ENCODE data around the gene TH.

The TH gene

GRCh38 chr11:2139123-2139521 is 32.5 kb downstream of the TH start, which contains the start of gene IGF2:
Gene IGF2 (minus strand): TSS chr11:2139389. CDS start chr11:2135523, 3,866 bp downstream.
- Histone ChIP-seq H2BK12ac (ENCODE audit: low read length in 2 of 2) (peak within 1 kb of the TSS in 1 of 2 experiments; percentile 81), H2AFZ (ENCODE audit: low read depth, low read length) (no peak within 1 kb of the TSS), H3K27me3 (ENCODE audit: control insufficient read depth in 1 of 2, insufficient read depth in 1 of 2, low read length in 2 of 2) (peaks cover 40 to 78% of the 10 kb centered on the region in 2 experiments), H3K18ac (ENCODE audit: low read depth in 1 of 2, low read length in 2 of 2) (peak within 1 kb of the TSS; percentile 43 to 75), H3K4ac (ENCODE audit: low read depth in 1 of 2, low read length in 2 of 2) (peak within 1 kb of the TSS in 1 of 2 experiments; percentile 41), H3K4me3 (ENCODE audit: insufficient read depth in 1 of 2, low read depth in 1 of 2, low read length in 2 of 2) (peak within 1 kb of the TSS in 1 of 2 experiments; percentile 63), H3K9me3 (ENCODE audit: control insufficient read depth, low read length) (no peaks in the 10 kb centered on the region), H3K9ac (ENCODE audit: low read length) (no peak within 1 kb of the TSS), H3K4me1 (ENCODE audit: control insufficient read depth, insufficient read depth, low read depth, low read length) (peaks cover 53% of the 10 kb centered on the region), H4K8ac (ENCODE audit: low read length) (peak within 1 kb of the TSS; percentile 76), H3K27ac (ENCODE audit: low read length, poor library complexity, severe bottlenecking) (no peak within 1 kb of the TSS), H2BK120ac (ENCODE audit: low read depth, low read length) (peak within 1 kb of the TSS; percentile 85), H4K91ac (ENCODE audit: low read length) (no peak within 1 kb of the TSS), H3K23ac (ENCODE audit: low read length in 2 of 2) (peak within 1 kb of the TSS in 1 of 2 experiments; percentile 50), H2BK15ac (ENCODE audit: low read depth, poor library complexity, severe bottlenecking) (peak within 1 kb of the TSS; percentile 83), H3K79me1 (replicated peaks; ENCODE audit: low read length, poor library complexity, severe bottlenecking) (peaks cover 9% of the 10 kb centered on the region), H3K36me3 (ENCODE audit: control insufficient read depth in 1 of 2, insufficient read depth in 2 of 2, low read depth in 1 of 2, low read length in 2 of 2) (peaks cover 0 to 10% of the 10 kb centered on the region in 2 experiments), H2AK5ac (ENCODE audit: low read length, severe bottlenecking) (no peak within 1 kb of the TSS), H3K14ac (ENCODE audit: low read length in 2 of 2) (no peak within 1 kb of the TSS), H3K4me2 (ENCODE audit: low read length, poor library complexity, severe bottlenecking) (peak within 1 kb of the TSS; percentile 88), H2BK5ac (ENCODE audit: low read depth, low read length, poor library complexity, severe bottlenecking) (no peak within 1 kb of the TSS)
- WGBS = no CpG with 5 or more reads among the region's 62 CpGs
- DNase-seq = peak; percentile 43

DNA sequence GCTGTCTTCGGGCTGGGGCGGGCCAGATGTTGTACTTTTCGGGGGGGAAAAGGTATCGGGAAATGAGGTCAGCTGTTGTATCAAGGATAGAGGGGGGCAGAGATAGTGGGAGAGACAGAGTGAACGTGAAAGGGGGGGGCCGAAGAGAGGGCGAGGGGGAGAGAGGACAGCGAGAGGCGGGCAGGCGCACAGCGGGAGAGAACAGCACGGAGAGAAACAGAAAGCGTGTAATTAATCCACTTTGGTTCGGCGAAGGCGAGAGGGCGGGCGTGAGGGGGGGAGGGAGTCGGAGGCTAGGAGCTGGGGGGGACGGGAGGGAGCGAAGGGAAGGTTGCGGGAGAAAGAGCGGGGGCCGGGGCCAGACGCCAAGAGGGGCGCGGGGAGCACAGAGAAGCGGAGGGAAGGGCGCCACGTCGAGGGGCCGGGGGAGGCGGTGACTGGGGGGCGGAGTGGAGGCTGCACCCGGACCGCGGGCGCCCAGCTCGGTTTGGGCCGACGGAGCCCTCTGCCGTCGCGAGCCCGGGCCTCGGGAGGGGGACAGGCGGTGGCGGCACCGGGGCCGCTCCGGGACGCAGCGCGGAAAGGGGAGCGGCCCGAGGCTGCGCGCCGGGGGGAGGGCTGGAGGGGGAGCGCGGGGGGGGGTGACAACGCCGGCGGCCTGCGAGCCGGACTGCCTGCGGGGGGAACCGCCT is 33.0 kb downstream of the TH start:
- no peak overlapping the region for H3K14ac ChIP-seq (ENCODE audit: low read length in 2 of 2)
- H2BK15ac ChIP-seq (ENCODE audit: low read depth, poor library complexity, severe bottlenecking) = peak overlapping the region; percentile 52
- H4K8ac ChIP-seq (ENCODE audit: low read length) = no peak overlapping the region
- H2BK5ac ChIP-seq (ENCODE audit: low read depth, low read length, poor library complexity, severe bottlenecking) = no peak overlapping the region
- H3K36me3 ChIP-seq (ENCODE audit: control insufficient read depth in 1 of 2, insufficient read depth in 2 of 2, low read depth in 1 of 2, low read length in 2 of 2) = peaks cover 0 to 16% of the 10 kb centered on the region in 2 experiments
- 1% methylated on average over 37 of the region's 68 CpGs for WGBS
- H3K27ac ChIP-seq (ENCODE audit: low read length, poor library complexity, severe bottlenecking) = no peak overlapping the region
- no peak overlapping the region for H2AK5ac ChIP-seq (ENCODE audit: low read length, severe bottlenecking)
- peak overlapping the region; percentile 85 for H2BK120ac ChIP-seq (ENCODE audit: low read depth, low read length)
- H2AFZ ChIP-seq (ENCODE audit: low read depth, low read length) = no peak overlapping the region
- peak; percentile 54 for DNase-seq
- H3K23ac ChIP-seq (ENCODE audit: low read length in 2 of 2) = no peak overlapping the region
- peaks cover 9% of the 10 kb centered on the region for H3K79me1 ChIP-seq (replicated peaks; ENCODE audit: low read length, poor library complexity, severe bottlenecking)
- H3K27me3 ChIP-seq (ENCODE audit: control insufficient read depth in 1 of 2, insufficient read depth in 1 of 2, low read length in 2 of 2) = peaks cover 35 to 78% of the 10 kb centered on the region in 2 experiments
- H3K9me3 ChIP-seq (ENCODE audit: control insufficient read depth, low read length) = no peaks in the 10 kb centered on the region
- no peak overlapping the region for H3K9ac ChIP-seq (ENCODE audit: low read length)
- no peak overlapping the region for H4K91ac ChIP-seq (ENCODE audit: low read length)
- peak overlapping the region; percentile 88 for H3K4me2 ChIP-seq (ENCODE audit: low read length, poor library complexity, severe bottlenecking)
- peak overlapping the region in 1 of 2 experiments; percentile 31 for H2BK12ac ChIP-seq (ENCODE audit: low read length in 2 of 2)
- H3K4ac ChIP-seq (ENCODE audit: low read depth in 1 of 2, low read length in 2 of 2) = peak overlapping the region in 1 of 2 experiments; percentile 41
- peak overlapping the region; percentile 12 to 72 for H3K18ac ChIP-seq (ENCODE audit: low read depth in 1 of 2, low read length in 2 of 2)
- H3K4me3 ChIP-seq (ENCODE audit: insufficient read depth in 1 of 2, low read depth in 1 of 2, low read length in 2 of 2) = peak overlapping the region in 1 of 2 experiments; percentile 63
- H3K4me1 ChIP-seq (ENCODE audit: control insufficient read depth, insufficient read depth, low read depth, low read length) = peaks cover 49% of the 10 kb centered on the region

DNA sequence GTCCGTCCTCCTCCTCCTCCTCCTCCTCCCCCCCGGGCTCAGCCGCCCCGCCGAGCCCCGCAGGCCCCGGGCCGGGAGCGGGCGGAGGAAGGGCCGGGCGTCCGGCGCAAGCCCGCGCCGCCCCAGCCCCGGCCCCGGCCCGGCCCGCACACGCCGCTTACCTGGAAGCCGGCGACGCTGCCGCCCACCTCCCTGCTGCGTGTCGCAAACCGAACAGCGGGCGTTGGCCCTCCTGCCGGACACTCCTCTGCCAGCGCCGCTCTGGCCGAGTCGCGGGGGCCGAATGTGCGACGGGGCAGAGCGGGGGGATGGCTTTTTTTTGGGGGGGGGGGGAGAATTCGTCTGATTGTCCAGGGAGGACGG is 33.6 kb downstream of the TH start:
- Histone ChIP-seq H3K18ac (ENCODE audit: low read depth in 1 of 2, low read length in 2 of 2) (peak overlapping the region; percentile 45 to 89), H4K8ac (ENCODE audit: low read length) (peak overlapping the region; percentile 76), H3K4me3 (ENCODE audit: insufficient read depth in 1 of 2, low read depth in 1 of 2, low read length in 2 of 2) (peak overlapping the region in 1 of 2 experiments; percentile 63), H3K9ac (ENCODE audit: low read length) (no peak overlapping the region), H2BK15ac (ENCODE audit: low read depth, poor library complexity, severe bottlenecking) (peak overlapping the region; percentile 12), H3K4ac (ENCODE audit: low read depth in 1 of 2, low read length in 2 of 2) (peak overlapping the region in 1 of 2 experiments; percentile 81), H3K4me2 (ENCODE audit: low read length, poor library complexity, severe bottlenecking) (peak overlapping the region; percentile 88), H2BK12ac (ENCODE audit: low read length in 2 of 2) (no peak overlapping the region), H2AFZ (ENCODE audit: low read depth, low read length) (no peak overlapping the region), H3K79me1 (replicated peaks; ENCODE audit: low read length, poor library complexity, severe bottlenecking) (peaks cover 9% of the 10 kb centered on the region), H3K23ac (ENCODE audit: low read length in 2 of 2) (peak overlapping the region in 1 of 2 experiments; percentile 47), H4K91ac (ENCODE audit: low read length) (no peak overlapping the region), H3K27me3 (ENCODE audit: control insufficient read depth in 1 of 2, insufficient read depth in 1 of 2, low read length in 2 of 2) (peaks cover 29 to 80% of the 10 kb centered on the region in 2 experiments), H2BK5ac (ENCODE audit: low read depth, low read length, poor library complexity, severe bottlenecking) (peak overlapping the region; percentile 69), H3K36me3 (ENCODE audit: control insufficient read depth in 1 of 2, insufficient read depth in 2 of 2, low read depth in 1 of 2, low read length in 2 of 2) (peaks cover 0 to 21% of the 10 kb centered on the region in 2 experiments), H3K27ac (ENCODE audit: low read length, poor library complexity, severe bottlenecking) (no peak overlapping the region), H2AK5ac (ENCODE audit: low read length, severe bottlenecking) (no peak overlapping the region), H3K4me1 (ENCODE audit: control insufficient read depth, insufficient read depth, low read depth, low read length) (peaks cover 49% of the 10 kb centered on the region), H3K9me3 (ENCODE audit: control insufficient read depth, low read length) (no peaks in the 10 kb centered on the region), H2BK120ac (ENCODE audit: low read depth, low read length) (peak overlapping the region; percentile 37), H3K14ac (ENCODE audit: low read length in 2 of 2) (no peak overlapping the region)
- DNase-seq = no peak
- 2% methylated on average over 16 of the region's 44 CpGs for WGBS

Measured in mesenchymal stem cell (in vitro differentiated cells and primary cell).